Measurements from ENCODE around the gene PLP1. TPM values are rescaled to one million over a fixed set of nuclear protein-coding genes. Genes with fewer than 3 reads are reported as not detected.

The PLP1 gene
- total RNA-seq, result 1,000 to 10,000 TPM in 1 of 2 donors, 100 to 1,000 TPM in 1; 928 to 2,816 TPM
- 1,000 to 10,000 TPM in 1 of 2 donors, 100 to 1,000 TPM in 1; 888 to 1,680 TPM for polyA plus RNA-seq (ENCODE audit: insufficient read length in 2 of 2)
- long read RNA-seq, donor 1, transcript PLP1-219 (2 exons, 548 nt), result minor isoform, 32 of 955 reads
- long read RNA-seq, donor 1, transcript PLP1-221 (7 exons, 2,896 nt), result minor isoform, 177 of 955 reads
- long read RNA-seq, donor 1, transcript PLP1-223 (7 exons, 3,001 nt), result major isoform, 351 of 955 reads
- long read RNA-seq, donor 1, transcript PLP1-213 (2 exons, 479 nt), result minor isoform, 22 of 955 reads
- long read RNA-seq, donor 1, partial matches to known transcripts, result 331 of 955 reads
- long read RNA-seq, donor 1, other reads (novel, unspliced or antisense), result 9 of 955 reads
- long read RNA-seq, donor 2, transcript PLP1-221 (7 exons, 2,896 nt), result minor isoform, 32 of 175 reads
- long read RNA-seq, donor 2, transcript PLP1-223 (7 exons, 3,001 nt), result major isoform, 61 of 175 reads
- long read RNA-seq, donor 2, transcript PLP1-213 (2 exons, 479 nt), result minor isoform, 7 of 175 reads
- long read RNA-seq, donor 2, transcript PLP1-209 (4 exons, 861 nt), result minor isoform, 16 of 175 reads
- long read RNA-seq, donor 2, partial matches to known transcripts, result 55 of 175 reads
- long read RNA-seq, donor 2, other reads (novel, unspliced or antisense), result 0 of 175 reads
- long read RNA-seq, donor 3, transcript PLP1-221 (7 exons, 2,896 nt), result minor isoform, 54 of 290 reads
- long read RNA-seq, donor 3, transcript PLP1-209 (4 exons, 861 nt), result minor isoform, 19 of 290 reads
- long read RNA-seq, donor 3, transcript PLP1-213 (2 exons, 479 nt), result minor isoform, 12 of 290 reads
- long read RNA-seq, donor 3, transcript PLP1-223 (7 exons, 3,001 nt), result major isoform, 87 of 290 reads
- long read RNA-seq, donor 3, partial matches to known transcripts, result 102 of 290 reads
- long read RNA-seq, donor 3, other reads (novel, unspliced or antisense), result 0 of 290 reads
- long read RNA-seq, donor 4, transcript PLP1-221 (7 exons, 2,896 nt), result major isoform, 7 of 9 reads
- long read RNA-seq, donor 4, partial matches to known transcripts, result 0 of 9 reads
- long read RNA-seq, donor 4, other reads (novel, unspliced or antisense), result 0 of 9 reads

- H3K27ac ChIP-seq (ENCODE audit: low read depth, low read length), result peak within 1 kb of the TSS; percentile 68
- no peaks in the 10 kb centered on the region for H3K36me3 ChIP-seq (ENCODE audit: control insufficient read depth, insufficient read depth, low read length)
- WGBS (ENCODE audit: insufficient coverage), result 55% methylated on average over 1 of the region's 2 CpGs
- peak in 2 of 6 donors; percentile 26 to 56 for DNase-seq (ENCODE audit: low read depth in 4 of 6, low spot score in 6 of 6)
- peaks cover 2% of the 10 kb centered on the region for H3K27me3 ChIP-seq (ENCODE audit: control insufficient read depth, insufficient read depth, low read length)
- peak within 1 kb of the TSS; percentile 42 for H3K4me3 ChIP-seq (ENCODE audit: low read depth, low read length)
- peaks cover 20% of the 10 kb centered on the region for H3K4me1 ChIP-seq (ENCODE audit: control insufficient read depth, insufficient read depth, low read length)
- no peaks in the 10 kb centered on the region for H3K9me3 ChIP-seq (ENCODE audit: control insufficient read depth, insufficient read depth, low read length)
Observed at GRCh38 chrX:103776546-103776945, at the start of gene PLP1. Gene PLP1, plus strand, starts transcription at chrX:103776840. Its CDS starts 156 bp downstream, at chrX:103776996.

GRCh38 chrX:103727115-103727514, 49.5 kb upstream of the PLP1 start:
- peaks cover 28% of the 10 kb centered on the region for H3K27me3 ChIP-seq (ENCODE audit: control insufficient read depth, insufficient read depth, low read length)
- no peaks in the 10 kb centered on the region for H3K9me3 ChIP-seq (ENCODE audit: control insufficient read depth, insufficient read depth, low read length)
- H3K36me3 ChIP-seq (ENCODE audit: control insufficient read depth, insufficient read depth, low read length), result no peaks in the 10 kb centered on the region
- no CpG with 5 or more reads among the region's 4 CpGs for WGBS (ENCODE audit: insufficient coverage)
- DNase-seq (ENCODE audit: low read depth in 4 of 6, low spot score in 6 of 6), result no peak
- H3K4me3 ChIP-seq (ENCODE audit: low read depth, low read length), result no peak overlapping the region
- peaks cover 13% of the 10 kb centered on the region for H3K4me1 ChIP-seq (ENCODE audit: control insufficient read depth, insufficient read depth, low read length)
- H3K27ac ChIP-seq (ENCODE audit: low read depth, low read length), result no peak overlapping the region

GRCh38 chrX:103729015-103729414, 47.6 kb upstream of the PLP1 start:
- H3K27ac ChIP-seq (ENCODE audit: low read depth, low read length), result no peak overlapping the region
- H3K9me3 ChIP-seq (ENCODE audit: control insufficient read depth, insufficient read depth, low read length), result no peaks in the 10 kb centered on the region
- no peak for DNase-seq (ENCODE audit: low read depth in 4 of 6, low spot score in 6 of 6)
- no peaks in the 10 kb centered on the region for H3K36me3 ChIP-seq (ENCODE audit: control insufficient read depth, insufficient read depth, low read length)
- 51% methylated on average over 3 of the region's 5 CpGs for WGBS (ENCODE audit: insufficient coverage)
- H3K4me3 ChIP-seq (ENCODE audit: low read depth, low read length), result no peak overlapping the region
- H3K4me1 ChIP-seq (ENCODE audit: control insufficient read depth, insufficient read depth, low read length), result peaks cover 13% of the 10 kb centered on the region
- H3K27me3 ChIP-seq (ENCODE audit: control insufficient read depth, insufficient read depth, low read length), result peaks cover 27% of the 10 kb centered on the region

- Histone ChIP-seq H3K27me3 (ENCODE audit: control insufficient read depth, insufficient read depth, low read length) (peaks cover 23% of the 10 kb centered on the region), H3K4me1 (ENCODE audit: control insufficient read depth, insufficient read depth, low read length) (peaks cover 13% of the 10 kb centered on the region), H3K9me3 (ENCODE audit: control insufficient read depth, insufficient read depth, low read length) (no peaks in the 10 kb centered on the region), H3K27ac (ENCODE audit: low read depth, low read length) (no peak overlapping the region), H3K36me3 (ENCODE audit: control insufficient read depth, insufficient read depth, low read length) (no peaks in the 10 kb centered on the region), H3K4me3 (ENCODE audit: low read depth, low read length) (no peak overlapping the region)
- WGBS (ENCODE audit: insufficient coverage), result 92% methylated on average over 2 of the region's 3 CpGs
- no peak for DNase-seq (ENCODE audit: low read depth in 4 of 6, low spot score in 6 of 6)
Observed at GRCh38 chrX:103730147-103730795, 46.4 kb upstream of the PLP1 start.

- peak in 1 of 6 donors; percentile 23 for DNase-seq (ENCODE audit: low read depth in 4 of 6, low spot score in 6 of 6)
- Histone ChIP-seq H3K4me1 (ENCODE audit: control insufficient read depth, insufficient read depth, low read length) (peaks cover 13% of the 10 kb centered on the region), H3K27me3 (ENCODE audit: control insufficient read depth, insufficient read depth, low read length) (peaks cover 23% of the 10 kb centered on the region), H3K36me3 (ENCODE audit: control insufficient read depth, insufficient read depth, low read length) (no peaks in the 10 kb centered on the region), H3K9me3 (ENCODE audit: control insufficient read depth, insufficient read depth, low read length) (no peaks in the 10 kb centered on the region), H3K4me3 (ENCODE audit: low read depth, low read length) (no peak overlapping the region), H3K27ac (ENCODE audit: low read depth, low read length) (no peak overlapping the region)
- WGBS (ENCODE audit: insufficient coverage), result 34% methylated on average over 5 of the region's 8 CpGs
Observed at GRCh38 chrX:103730796-103731493, 45.7 kb upstream of the PLP1 start.

- DNase-seq (ENCODE audit: low read depth in 4 of 6, low spot score in 6 of 6), result no peak
- H3K27ac ChIP-seq (ENCODE audit: low read depth, low read length), result no peak overlapping the region
- no peaks in the 10 kb centered on the region for H3K9me3 ChIP-seq (ENCODE audit: control insufficient read depth, insufficient read depth, low read length)
- H3K27me3 ChIP-seq (ENCODE audit: control insufficient read depth, insufficient read depth, low read length), result peaks cover 12% of the 10 kb centered on the region
- no peak overlapping the region for H3K4me3 ChIP-seq (ENCODE audit: low read depth, low read length)
- H3K36me3 ChIP-seq (ENCODE audit: control insufficient read depth, insufficient read depth, low read length), result no peaks in the 10 kb centered on the region
- peaks cover 8% of the 10 kb centered on the region for H3K4me1 ChIP-seq (ENCODE audit: control insufficient read depth, insufficient read depth, low read length)
- no CpG with 5 or more reads among the region's 1 CpG for WGBS (ENCODE audit: insufficient coverage)
Observed at GRCh38 chrX:103733017-103733416, 43.6 kb upstream of the PLP1 start.

GRCh38 chrX:103734125-103734760, 42.4 kb upstream of the PLP1 start:
- no peak for DNase-seq (ENCODE audit: low read depth in 4 of 6, low spot score in 6 of 6)
- no peaks in the 10 kb centered on the region for H3K9me3 ChIP-seq (ENCODE audit: control insufficient read depth, insufficient read depth, low read length)
- peaks cover 9% of the 10 kb centered on the region for H3K27me3 ChIP-seq (ENCODE audit: control insufficient read depth, insufficient read depth, low read length)
- no peaks in the 10 kb centered on the region for H3K36me3 ChIP-seq (ENCODE audit: control insufficient read depth, insufficient read depth, low read length)
- H3K27ac ChIP-seq (ENCODE audit: low read depth, low read length), result no peak overlapping the region
- no peaks in the 10 kb centered on the region for H3K4me1 ChIP-seq (ENCODE audit: control insufficient read depth, insufficient read depth, low read length)
- WGBS (ENCODE audit: insufficient coverage), result 46% methylated on average over 3 of the region's 4 CpGs
- no peak overlapping the region for H3K4me3 ChIP-seq (ENCODE audit: low read depth, low read length)

- H3K27ac ChIP-seq (ENCODE audit: low read depth, low read length), result no peak overlapping the region
- H3K4me1 ChIP-seq (ENCODE audit: control insufficient read depth, insufficient read depth, low read length), result no peaks in the 10 kb centered on the region
- peaks cover 9% of the 10 kb centered on the region for H3K27me3 ChIP-seq (ENCODE audit: control insufficient read depth, insufficient read depth, low read length)
- no peak overlapping the region for H3K4me3 ChIP-seq (ENCODE audit: low read depth, low read length)
- no peak for DNase-seq (ENCODE audit: low read depth in 4 of 6, low spot score in 6 of 6)
- H3K9me3 ChIP-seq (ENCODE audit: control insufficient read depth, insufficient read depth, low read length), result no peaks in the 10 kb centered on the region
- H3K36me3 ChIP-seq (ENCODE audit: control insufficient read depth, insufficient read depth, low read length), result no peaks in the 10 kb centered on the region
Observed at GRCh38 chrX:103737696-103738095, 38.9 kb upstream of the PLP1 start.
